ENCODE results near the gene ARRB1.

ARRB1 gene

GRCh38 chr11:75307058-75307457, 44.4 kb downstream of the ARRB1 start:
- H3K36me3 ChIP-seq (ENCODE audit: control insufficient read depth in 1 of 2, insufficient read depth in 2 of 2, low read length in 2 of 2) = peaks cover 0 to 2% of the 10 kb centered on the region in 2 experiments
- H2BK120ac ChIP-seq (ENCODE audit: insufficient read depth, low read length, poor library complexity) = no peak overlapping the region
- H2BK5ac ChIP-seq (ENCODE audit: low read depth, low read length, poor library complexity) = no peak overlapping the region
- H4K91ac ChIP-seq (ENCODE audit: low read depth, low read length) = no peak overlapping the region
- H3K27me3 ChIP-seq (ENCODE audit: insufficient read depth, low read length) = no peaks in the 10 kb centered on the region
- H3K23ac ChIP-seq (ENCODE audit: low read length) = no peak overlapping the region
- no peak overlapping the region for H3K4me3 ChIP-seq (ENCODE audit: low read depth, low read length)
- no peaks in the 10 kb centered on the region for H3K9me3 ChIP-seq (ENCODE audit: insufficient read depth, low read depth, low read length)
- H3K4me2 ChIP-seq (ENCODE audit: low read length) = no peak overlapping the region
- no peak overlapping the region for H3K14ac ChIP-seq (ENCODE audit: low read length)
- no peak for DNase-seq
- H3K4me1 ChIP-seq (ENCODE audit: control insufficient read depth in 1 of 2, insufficient read depth in 2 of 2, low read length in 2 of 2) = no peaks in the 10 kb centered on the region
- H3K4ac ChIP-seq (ENCODE audit: low read depth, low read length) = no peak overlapping the region
- no peak overlapping the region for H3K18ac ChIP-seq (ENCODE audit: low read length)
- no peak overlapping the region for H4K12ac ChIP-seq (ENCODE audit: low read depth, low read length)
- no peak overlapping the region for H3K9ac ChIP-seq (ENCODE audit: low read length)
- no peaks in the 10 kb centered on the region for H3K79me1 ChIP-seq (ENCODE audit: low read length)
- H2AFZ ChIP-seq (ENCODE audit: insufficient read depth, low read length, poor library complexity) = no peak overlapping the region
- no CpG with 5 or more reads among the region's 3 CpGs for WGBS (ENCODE audit: extremely low coverage, insufficient coverage, insufficient read length)
- H3K79me2 ChIP-seq (ENCODE audit: control insufficient read depth, insufficient read depth, low read length, poor library complexity) = peaks cover 1% of the 10 kb centered on the region
- H4K8ac ChIP-seq (ENCODE audit: low read depth, low read length) = no peak overlapping the region
- no peak overlapping the region for H3K27ac ChIP-seq (ENCODE audit: low read depth, low read length)
- no peak overlapping the region for H2AK5ac ChIP-seq (ENCODE audit: low read length)
- no peak overlapping the region for H2BK12ac ChIP-seq (ENCODE audit: low read length)

- Histone ChIP-seq H3K14ac (ENCODE audit: low read length) (no peak overlapping the region), H2BK12ac (ENCODE audit: low read length) (no peak overlapping the region), H3K4me1 (ENCODE audit: control insufficient read depth in 1 of 2, insufficient read depth in 2 of 2, low read length in 2 of 2) (no peaks in the 10 kb centered on the region), H3K9ac (ENCODE audit: low read length) (no peak overlapping the region), H2BK120ac (ENCODE audit: insufficient read depth, low read length, poor library complexity) (no peak overlapping the region), H3K27ac (ENCODE audit: low read depth, low read length) (no peak overlapping the region), H3K9me3 (ENCODE audit: insufficient read depth, low read depth, low read length) (no peaks in the 10 kb centered on the region), H4K91ac (ENCODE audit: low read depth, low read length) (no peak overlapping the region), H2BK5ac (ENCODE audit: low read depth, low read length, poor library complexity) (no peak overlapping the region), H4K8ac (ENCODE audit: low read depth, low read length) (no peak overlapping the region), H3K79me1 (ENCODE audit: low read length) (no peaks in the 10 kb centered on the region), H3K4me2 (ENCODE audit: low read length) (no peak overlapping the region), H3K79me2 (ENCODE audit: control insufficient read depth, insufficient read depth, low read length, poor library complexity) (peaks cover 1% of the 10 kb centered on the region), H3K4ac (ENCODE audit: low read depth, low read length) (no peak overlapping the region), H4K12ac (ENCODE audit: low read depth, low read length) (no peak overlapping the region), H2AK5ac (ENCODE audit: low read length) (no peak overlapping the region), H3K36me3 (ENCODE audit: control insufficient read depth in 1 of 2, insufficient read depth in 2 of 2, low read length in 2 of 2) (peaks cover 0 to 2% of the 10 kb centered on the region in 2 experiments), H3K23ac (ENCODE audit: low read length) (no peak overlapping the region), H3K4me3 (ENCODE audit: low read depth, low read length) (no peak overlapping the region), H2AFZ (ENCODE audit: insufficient read depth, low read length, poor library complexity) (no peak overlapping the region), H3K27me3 (ENCODE audit: insufficient read depth, low read length) (no peaks in the 10 kb centered on the region), H3K18ac (ENCODE audit: low read length) (no peak overlapping the region)
- WGBS (ENCODE audit: extremely low coverage, insufficient coverage, insufficient read length) = no CpG with 5 or more reads among the region's 10 CpGs
- DNase-seq = no peak
These were observed 44.9 kb downstream of the ARRB1 start for GRCh38 chr11:75306529-75306928.

GRCh38 chr11:75305993-75306392, 45.5 kb downstream of the ARRB1 start:
- H3K4me3 ChIP-seq (ENCODE audit: low read depth, low read length) = no peak overlapping the region
- no peak overlapping the region for H3K14ac ChIP-seq (ENCODE audit: low read length)
- no peak overlapping the region for H3K9ac ChIP-seq (ENCODE audit: low read length)
- H2AK5ac ChIP-seq (ENCODE audit: low read length) = no peak overlapping the region
- H3K23ac ChIP-seq (ENCODE audit: low read length) = no peak overlapping the region
- H3K4ac ChIP-seq (ENCODE audit: low read depth, low read length) = no peak overlapping the region
- no peak overlapping the region for H4K91ac ChIP-seq (ENCODE audit: low read depth, low read length)
- H3K36me3 ChIP-seq (ENCODE audit: control insufficient read depth in 1 of 2, insufficient read depth in 2 of 2, low read length in 2 of 2) = peaks cover 0 to 2% of the 10 kb centered on the region in 2 experiments
- no peak overlapping the region for H3K4me2 ChIP-seq (ENCODE audit: low read length)
- H2BK120ac ChIP-seq (ENCODE audit: insufficient read depth, low read length, poor library complexity) = no peak overlapping the region
- H3K4me1 ChIP-seq (ENCODE audit: control insufficient read depth in 1 of 2, insufficient read depth in 2 of 2, low read length in 2 of 2) = no peaks in the 10 kb centered on the region
- H3K79me2 ChIP-seq (ENCODE audit: control insufficient read depth, insufficient read depth, low read length, poor library complexity) = peaks cover 1% of the 10 kb centered on the region
- H2AFZ ChIP-seq (ENCODE audit: insufficient read depth, low read length, poor library complexity) = no peak overlapping the region
- H3K18ac ChIP-seq (ENCODE audit: low read length) = no peak overlapping the region
- no peak overlapping the region for H4K12ac ChIP-seq (ENCODE audit: low read depth, low read length)
- H2BK12ac ChIP-seq (ENCODE audit: low read length) = no peak overlapping the region
- no peak for DNase-seq
- no peak overlapping the region for H4K8ac ChIP-seq (ENCODE audit: low read depth, low read length)
- H3K9me3 ChIP-seq (ENCODE audit: insufficient read depth, low read depth, low read length) = no peaks in the 10 kb centered on the region
- H3K27me3 ChIP-seq (ENCODE audit: insufficient read depth, low read length) = no peaks in the 10 kb centered on the region
- H2BK5ac ChIP-seq (ENCODE audit: low read depth, low read length, poor library complexity) = no peak overlapping the region
- WGBS (ENCODE audit: extremely low coverage, insufficient coverage, insufficient read length) = no CpG with 5 or more reads among the region's 6 CpGs
- peak overlapping the region; percentile 0 for H3K27ac ChIP-seq (ENCODE audit: low read depth, low read length)
- H3K79me1 ChIP-seq (ENCODE audit: low read length) = no peaks in the 10 kb centered on the region

- Histone ChIP-seq H3K23ac (ENCODE audit: low read length) (no peak overlapping the region), H3K36me3 (ENCODE audit: control insufficient read depth in 1 of 2, insufficient read depth in 2 of 2, low read length in 2 of 2) (peaks cover 0 to 2% of the 10 kb centered on the region in 2 experiments), H2AK5ac (ENCODE audit: low read length) (no peak overlapping the region), H3K9ac (ENCODE audit: low read length) (no peak overlapping the region), H2BK12ac (ENCODE audit: low read length) (no peak overlapping the region), H3K79me2 (ENCODE audit: control insufficient read depth, insufficient read depth, low read length, poor library complexity) (peaks cover 1% of the 10 kb centered on the region), H3K4me3 (ENCODE audit: low read depth, low read length) (no peak overlapping the region), H2BK5ac (ENCODE audit: low read depth, low read length, poor library complexity) (no peak overlapping the region), H2BK120ac (ENCODE audit: insufficient read depth, low read length, poor library complexity) (no peak overlapping the region), H3K4me1 (ENCODE audit: control insufficient read depth in 1 of 2, insufficient read depth in 2 of 2, low read length in 2 of 2) (no peaks in the 10 kb centered on the region), H4K91ac (ENCODE audit: low read depth, low read length) (no peak overlapping the region), H3K27me3 (ENCODE audit: insufficient read depth, low read length) (no peaks in the 10 kb centered on the region), H3K9me3 (ENCODE audit: insufficient read depth, low read depth, low read length) (no peaks in the 10 kb centered on the region), H3K18ac (ENCODE audit: low read length) (no peak overlapping the region), H3K4me2 (ENCODE audit: low read length) (no peak overlapping the region), H2AFZ (ENCODE audit: insufficient read depth, low read length, poor library complexity) (no peak overlapping the region), H4K8ac (ENCODE audit: low read depth, low read length) (no peak overlapping the region), H3K79me1 (ENCODE audit: low read length) (no peaks in the 10 kb centered on the region), H4K12ac (ENCODE audit: low read depth, low read length) (no peak overlapping the region), H3K4ac (ENCODE audit: low read depth, low read length) (no peak overlapping the region), H3K27ac (ENCODE audit: low read depth, low read length) (no peak overlapping the region), H3K14ac (ENCODE audit: low read length) (no peak overlapping the region)
- WGBS (ENCODE audit: extremely low coverage, insufficient coverage, insufficient read length) = no CpG with 5 or more reads among the region's 3 CpGs
- DNase-seq = no peak
These were observed 46.0 kb downstream of the ARRB1 start for GRCh38 chr11:75305452-75305851.
